Left lobe of liver (tissue), 2 donors: ENCODE measurements around the gene ACP4. TPM values are rescaled to one million over a fixed set of nuclear protein-coding genes. Genes with fewer than 3 reads are reported as not detected.

Experiments
- ATAC-seq: fragments of 200-7000 bp; cut with Tn5 transposase; one replicate; pipeline ENCODE4 v1.9.1; 2020; ENCODE audit warnings: mild to moderate bottlenecking, moderate library complexity
- DNase-seq: peaks from one replicate; pipeline ENCODE4 v3.0.0-alpha.2; 2020; ENCODE audit warnings: low spot score
- total RNA-seq: library from RNA; stranded (reverse); gene quantifications from one replicate; pipeline ENCODE4 v1.2.1, GENCODE V29; 2021
- donor health status: DM: no; HTN: no; CAD: no; lungs with moderate emphysema.
- donor health status: DM: no; HTN: yes; CAD: no.

ACP4 gene
- total RNA-seq, 1 donor from 2014 or later: not detected

DNA sequence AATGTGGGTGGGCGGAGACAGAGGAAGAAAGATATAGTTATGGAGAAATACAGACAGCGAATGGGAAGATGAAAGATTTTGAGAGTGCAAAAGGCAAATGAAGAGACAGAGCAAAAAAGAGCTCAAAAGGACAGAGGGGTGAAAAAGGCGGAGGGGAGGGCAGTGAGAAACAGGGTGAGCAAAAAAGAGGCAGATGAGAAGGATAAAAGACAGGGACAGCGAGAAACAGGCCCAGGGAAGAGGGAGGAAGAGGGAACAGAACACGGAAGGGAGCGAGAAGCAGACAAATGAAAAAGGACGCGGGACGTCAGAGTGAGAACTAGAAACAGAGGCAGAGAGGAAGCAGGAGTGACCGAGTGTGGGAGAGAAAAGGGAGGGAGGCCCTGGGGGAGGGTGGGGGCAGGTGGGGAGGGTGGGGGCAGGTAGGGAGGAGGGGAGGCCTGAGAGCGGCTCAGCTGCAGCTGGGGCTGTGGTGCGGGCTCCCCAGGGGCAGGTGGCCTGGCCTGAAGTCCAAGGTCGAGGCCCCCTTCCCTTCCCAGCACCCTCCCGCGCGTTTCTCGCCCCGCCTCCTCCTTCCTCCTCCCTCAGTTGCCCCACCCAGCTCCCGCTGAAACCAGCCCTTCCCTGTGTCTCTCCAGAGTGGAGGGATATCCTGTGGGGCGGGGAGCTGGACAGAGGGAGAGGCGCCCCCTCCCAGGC lies 30.5 kb downstream of the ACP4 start:
- ATAC-seq (no peak), DNase-seq (no peak)

DNA sequence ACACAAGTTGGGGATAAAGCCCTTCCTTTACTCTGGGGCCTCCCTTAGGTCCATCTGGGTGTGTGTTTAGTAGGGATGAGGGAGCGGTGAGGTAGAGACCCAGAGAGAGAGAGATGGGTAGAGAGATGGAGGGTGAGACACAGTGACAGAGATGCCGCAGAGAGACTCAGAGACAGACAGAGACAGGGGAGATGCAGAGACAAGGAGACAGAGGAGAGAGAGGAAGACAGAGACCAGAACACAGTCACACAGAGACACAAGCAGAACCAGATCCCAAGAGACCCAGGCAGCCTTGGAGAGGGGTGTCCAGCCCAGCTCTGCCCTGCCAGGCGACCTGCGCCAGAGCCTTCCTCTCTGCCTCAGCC lies 31.0 kb downstream of the ACP4 start:
- DNase-seq (no peak), ATAC-seq (no peak)

GRCh38 chr19:50821622-50822021 lies 31.4 kb downstream of the ACP4 start:
- DNase-seq (no peak), ATAC-seq (no peak)

GRCh38 chr19:50822661-50823208 lies 32.5 kb downstream of the ACP4 start:
- ATAC-seq: no peak
- DNase-seq: no peak

GRCh38 chr19:50823389-50824042 lies 33.3 kb downstream of the ACP4 start, which contains the start of gene KLK1:
Gene KLK1, minus strand, starts transcription at chr19:50823787. Its CDS starts 39 bp downstream, at chr19:50823748.
- ATAC-seq (no peak), DNase-seq (no peak)

- ATAC-seq (no peak), DNase-seq (no peak)
Measured at GRCh38 chr19:50826492-50827240, 36.5 kb downstream of the ACP4 start.

DNA sequence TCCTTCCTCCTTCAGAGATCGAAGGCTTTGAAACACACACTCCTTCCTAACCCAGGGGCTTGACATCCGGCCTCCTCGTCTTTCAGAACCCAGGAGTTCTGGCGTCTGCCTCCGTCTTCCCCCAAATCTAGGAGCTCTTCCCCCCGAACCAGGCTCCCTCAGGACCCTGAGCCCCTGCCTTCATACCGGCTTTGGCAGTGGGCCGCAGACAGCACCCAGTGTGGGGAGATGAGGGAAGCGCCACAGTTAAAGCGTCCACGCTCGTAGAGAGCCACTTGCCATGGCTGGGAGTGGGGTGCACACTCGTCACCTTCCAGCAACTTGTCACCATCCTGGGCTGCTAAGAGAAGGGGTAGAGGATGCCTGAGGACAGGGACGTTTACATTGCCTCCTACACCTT lies 37.3 kb downstream of the ACP4 start:
- no peak for ATAC-seq
- DNase-seq: no peak

DNA sequence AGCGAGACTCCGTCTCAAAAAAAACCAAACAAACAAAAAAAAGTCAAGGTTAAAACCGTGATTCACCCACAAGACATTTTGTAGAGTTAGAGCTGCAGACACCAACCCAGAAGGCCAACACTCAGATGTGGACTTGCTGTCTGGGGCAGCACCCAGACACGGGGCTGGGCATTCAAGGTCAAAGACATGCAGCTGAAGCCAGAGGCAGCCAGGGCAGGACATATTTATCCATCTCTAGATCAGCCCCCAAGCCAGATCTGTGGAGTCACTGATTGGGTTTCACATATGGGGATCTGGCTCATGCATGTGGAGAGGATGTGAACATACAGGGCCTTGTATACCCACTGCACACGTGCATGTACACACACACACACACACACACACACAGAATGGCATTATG lies 39.6 kb downstream of the ACP4 start:
- DNase-seq (no peak), ATAC-seq (no peak)

GRCh38 chr19:50830266-50831025 lies 40.2 kb downstream of the ACP4 start:
- DNase-seq (no peak), ATAC-seq (no peak)

GRCh38 chr19:50831026-50831396 lies 40.8 kb downstream of the ACP4 start:
- DNase-seq: no peak
- no peak for ATAC-seq

DNA sequence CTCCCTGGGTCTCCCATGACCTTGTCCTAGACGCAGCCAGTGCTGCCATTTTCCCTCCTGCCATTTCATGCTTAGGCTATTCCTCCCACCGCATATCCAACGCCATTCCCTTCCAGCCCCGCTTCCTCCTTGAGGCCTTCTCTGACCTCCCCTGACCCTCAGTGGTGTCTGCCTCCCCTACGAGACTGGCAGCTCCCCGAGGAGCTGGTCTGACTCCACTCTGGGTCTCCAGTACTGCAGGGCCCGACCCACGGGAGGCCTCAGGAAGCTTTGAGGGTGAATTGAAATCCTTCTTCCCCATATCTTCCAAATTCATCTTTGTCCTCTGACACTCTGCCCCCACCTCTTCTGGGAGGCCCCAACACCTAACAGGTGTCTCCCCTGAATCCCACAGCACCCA lies 42.5 kb downstream of the ACP4 start:
- no peak for ATAC-seq
- no peak for DNase-seq

DNA sequence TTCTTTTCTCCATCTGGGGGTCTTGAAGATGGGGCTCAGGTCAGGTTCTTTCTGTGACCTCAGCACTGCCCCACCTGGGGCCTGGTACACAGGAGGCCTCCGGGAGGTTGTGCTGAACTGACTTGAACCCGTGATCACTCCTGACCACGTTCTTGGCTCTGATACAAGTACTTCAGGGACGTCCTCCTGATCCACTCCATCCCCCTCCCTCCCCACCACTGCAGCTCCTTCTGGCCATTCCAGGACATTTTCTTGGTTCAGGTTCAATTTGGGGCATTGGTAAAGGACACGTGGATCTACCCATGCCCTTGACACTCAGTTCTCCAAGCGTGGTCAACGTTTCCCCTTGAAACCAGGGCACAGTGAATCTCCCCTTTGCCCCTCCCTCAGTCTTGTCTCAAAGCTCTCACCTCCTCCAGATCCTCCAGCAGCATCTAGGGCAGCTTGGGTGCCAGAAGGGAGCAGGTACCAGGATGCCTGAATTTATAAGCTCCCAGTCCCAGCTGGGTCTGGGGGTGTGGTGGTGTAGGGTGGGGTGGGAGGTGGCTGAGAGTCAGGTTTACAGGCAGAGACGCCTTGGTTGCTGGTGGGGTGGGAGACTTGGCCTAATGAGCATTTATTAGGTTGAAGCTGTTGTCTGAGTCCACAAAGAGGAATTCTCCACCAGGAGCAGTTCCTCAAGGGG lies 43.0 kb downstream of the ACP4 start, which contains the start of gene KLK15:
Gene KLK15 (minus strand): TSS at position 458 of the 685 bp plus-strand sequence. CDS start 2,082 bp downstream, outside the sequence.
- DNase-seq: no peak
- no peak for ATAC-seq

DNA sequence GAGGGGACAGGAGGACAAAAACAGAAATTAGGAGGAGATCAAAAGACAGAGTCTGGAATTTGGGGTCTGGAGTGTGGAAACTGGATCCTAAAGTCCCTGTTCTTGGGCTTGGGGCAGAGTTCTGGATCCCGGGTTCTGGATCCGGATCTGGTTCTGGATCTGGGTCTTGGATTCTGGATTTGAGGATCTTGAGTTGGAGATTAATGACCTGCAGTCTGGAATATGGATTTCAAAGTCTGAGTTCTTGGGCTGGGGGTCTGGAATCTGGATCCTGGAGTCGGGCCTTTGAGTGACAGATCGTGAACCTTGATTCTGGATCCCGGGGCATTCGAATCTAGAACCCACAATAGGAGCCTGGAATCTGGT lies 43.6 kb downstream of the ACP4 start:
- DNase-seq: no peak
- no peak for ATAC-seq

DNA sequence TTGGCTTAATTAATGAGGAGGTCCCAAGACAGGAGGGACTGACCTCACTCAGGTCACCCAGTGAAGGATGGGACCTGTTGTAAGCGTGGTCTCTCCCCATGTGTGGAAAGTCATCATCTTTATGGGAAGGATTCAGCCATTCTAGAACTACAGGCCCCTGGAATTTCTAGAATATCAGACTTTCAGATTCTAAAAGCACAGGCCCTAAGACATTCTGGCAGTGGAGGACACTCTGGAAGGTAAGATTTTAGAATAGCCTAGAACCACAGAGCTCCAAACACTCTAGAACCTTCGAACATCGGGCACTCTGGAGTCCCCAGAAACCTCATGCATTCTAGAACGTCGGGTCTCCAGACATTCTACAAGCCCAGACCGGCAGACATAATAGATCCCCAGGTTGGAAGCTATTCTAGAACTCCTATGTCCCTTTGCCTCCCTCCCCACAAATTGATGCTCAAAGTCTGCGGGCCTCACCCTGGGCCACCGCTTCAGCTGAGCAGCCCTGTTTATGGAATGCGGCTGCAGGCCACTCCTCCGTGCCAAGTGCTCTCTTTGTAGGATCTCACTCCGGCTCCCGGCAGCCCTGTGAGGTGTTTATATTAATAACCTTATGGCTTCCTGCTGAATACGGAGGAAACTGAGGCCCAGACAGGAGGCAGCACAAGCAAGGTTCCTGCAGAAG lies 45.0 kb downstream of the ACP4 start:
- no peak for DNase-seq
- ATAC-seq: peak; percentile 8

DNA sequence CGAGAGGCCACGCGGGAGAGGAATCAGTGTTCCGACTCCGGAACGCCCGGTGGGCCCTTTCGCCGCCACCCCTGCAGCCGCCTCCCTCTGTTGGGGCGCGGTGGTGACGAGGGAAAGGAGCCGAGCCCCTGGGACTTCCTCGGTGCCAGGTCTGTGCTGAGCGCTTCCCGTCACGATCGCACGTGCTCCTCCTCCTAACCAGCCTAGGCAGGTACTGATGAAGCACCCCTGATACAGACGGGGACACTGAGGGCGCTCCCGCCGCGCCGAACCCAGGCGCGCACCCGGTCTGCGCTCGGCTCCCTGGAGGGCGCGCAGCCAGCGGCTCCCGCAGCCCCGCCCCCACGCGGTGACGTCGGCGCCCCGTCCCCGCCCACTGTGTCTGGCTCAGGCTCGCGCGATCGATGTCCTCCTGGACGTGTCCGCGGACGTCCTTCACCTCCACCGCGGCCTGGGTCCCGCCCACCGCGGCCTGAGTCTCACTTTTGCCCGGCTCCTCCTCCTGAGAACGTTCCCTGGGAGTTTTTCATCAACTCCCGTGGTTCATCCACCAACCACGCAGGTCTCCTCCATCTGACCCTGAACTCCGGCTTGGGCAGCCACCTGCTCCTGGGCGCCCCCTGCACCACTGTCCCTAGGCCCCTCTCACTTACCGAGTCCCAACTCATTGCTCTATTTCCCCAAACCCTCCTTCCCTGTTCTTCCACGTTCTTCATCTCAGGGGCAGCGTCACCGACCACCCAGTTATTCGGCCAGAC lies 45.7 kb downstream of the ACP4 start:
- DNase-seq: peak; percentile 93
- ATAC-seq: peak; percentile 97

DNA sequence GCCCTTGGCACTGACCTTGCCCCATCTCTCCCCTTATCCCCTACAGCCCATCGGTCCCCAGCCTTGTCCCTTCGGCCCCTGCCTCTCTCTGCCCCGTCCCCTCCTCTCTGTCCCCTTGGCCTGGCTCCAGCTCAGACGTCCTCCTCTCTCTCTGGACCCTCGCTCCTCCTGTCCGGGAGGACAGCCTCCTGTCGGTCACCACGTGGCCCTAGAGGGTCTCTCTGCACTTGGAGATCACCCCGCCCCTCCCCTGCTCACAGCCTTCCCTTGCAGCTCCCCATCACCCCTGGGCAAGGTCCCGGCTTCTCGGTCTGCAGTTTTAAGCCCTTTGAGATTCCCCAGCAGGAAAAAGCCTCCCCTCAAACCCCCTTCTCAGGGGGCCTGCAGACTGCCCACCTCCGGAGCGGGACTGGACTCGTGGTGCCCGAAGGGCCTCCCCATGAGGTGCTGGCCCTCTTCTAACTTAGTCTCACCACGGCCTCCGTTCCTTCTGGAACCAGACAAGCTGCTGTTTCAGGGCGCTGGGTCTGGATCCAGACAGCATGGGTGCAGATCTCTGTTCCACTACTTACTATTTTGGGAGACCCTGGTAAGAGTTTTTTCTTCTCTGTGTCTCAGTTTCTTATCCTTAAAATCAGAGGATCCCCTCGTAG lies 46.5 kb downstream of the ACP4 start:
- ATAC-seq (no peak), DNase-seq (peak; percentile 50)

DNA sequence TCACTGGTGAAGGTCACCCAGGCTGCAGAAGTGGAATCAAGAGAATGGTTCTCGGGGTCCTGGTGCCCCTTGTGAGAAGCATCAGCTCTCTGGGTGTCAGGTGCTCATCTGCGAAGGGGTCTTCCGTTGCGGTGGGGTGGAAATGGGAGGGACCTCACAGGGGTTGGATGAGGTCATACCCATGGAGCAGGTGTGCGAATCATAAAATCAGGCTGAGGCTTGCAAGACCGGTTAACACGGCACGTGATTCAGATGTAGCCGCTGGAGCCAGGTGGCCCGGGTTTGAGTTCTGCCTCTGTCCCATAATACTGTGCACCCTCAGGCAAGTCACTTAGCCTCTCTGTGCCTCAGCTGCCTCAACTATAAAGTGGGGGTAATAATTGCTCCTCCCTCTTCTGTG lies 47.1 kb downstream of the ACP4 start:
- DNase-seq: no peak
- no peak for ATAC-seq

DNA sequence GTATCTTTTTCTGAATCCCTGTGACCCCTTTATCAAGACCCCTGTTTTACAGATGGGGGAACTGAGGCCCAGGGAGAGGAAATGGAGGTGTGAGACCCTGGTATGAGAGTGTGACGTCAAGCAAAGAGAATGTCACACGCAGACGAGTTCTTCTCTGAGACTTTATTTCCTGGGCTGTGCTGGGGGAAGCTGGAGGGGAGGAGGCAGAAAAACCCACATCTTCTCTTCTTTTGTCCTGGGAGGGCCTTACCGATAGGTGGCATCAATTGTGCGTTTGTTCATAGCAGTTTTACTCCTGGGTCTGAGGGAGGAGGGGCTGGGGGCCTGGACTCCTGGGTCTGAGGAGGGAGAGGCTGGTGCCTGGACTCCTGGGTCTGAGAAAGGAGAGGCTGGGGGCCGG lies 48.0 kb downstream of the ACP4 start:
- DNase-seq (no peak), ATAC-seq (no peak)
